Activated T-cell treated with anti-CD3 and anti-CD28 coated beads, Interleukin-2, amount 50 U/mL, for 4 hours (primary cell): ENCODE results near the gene LAMTOR4. TPM values are rescaled to one million over a fixed set of nuclear protein-coding genes. Genes with fewer than 3 reads are reported as not detected.
"Not testable (repeated sequence)": the region's sequence is repeated elsewhere in the genome, so short reads cannot be mapped to it uniquely, and the experiment has no call there.

Source experiments
- ATAC-seq, 2 donors: fragments of 200-7000 bp; cut with Tn5 transposase; one replicate each; pipeline ENCODE4 v1.10.0; 2021
- DNase-seq: peaks from one replicate; pipeline ENCODE4 v3.0.0-alpha.2; 2020
- H3K27me3 Mint-ChIP-seq: one replicate; pipeline ENCODE4 v1.8.0; 2021; ENCODE audit warnings: low read depth, mixed read lengths
- H3K36me3 Mint-ChIP-seq: one replicate; pipeline ENCODE4 v1.8.0; 2022; ENCODE audit warnings: mixed read lengths; ENCODE audit not compliant: insufficient read depth
- H3K4me1 Mint-ChIP-seq: one replicate; pipeline ENCODE4 v1.8.0; 2021; ENCODE audit warnings: low read depth, mixed read lengths
- H3K4me3 Mint-ChIP-seq: one replicate; pipeline ENCODE4 v1.8.0; 2021; ENCODE audit warnings: mild to moderate bottlenecking, moderate library complexity, mixed read lengths
- H3K9me3 Mint-ChIP-seq: one replicate; pipeline ENCODE4 v1.8.0; 2021; ENCODE audit warnings: mixed read lengths
- total RNA-seq, 3 donors: library from RNA; stranded (reverse); gene quantifications; one replicate each; pipeline ENCODE4 v1.2.1, GENCODE V29; 2021

Gene LAMTOR4
- total RNA-seq, 3 donors from 2014 or later = 109 to 119 (median 115) TPM

- H3K36me3 Mint-ChIP-seq = no peaks in the 10 kb centered on the region
- ATAC-seq (no peak), DNase-seq (no peak)
- peaks cover 59% of the 10 kb centered on the region for H3K4me1 Mint-ChIP-seq
- peak overlapping the region; percentile 81 for H3K4me3 Mint-ChIP-seq
- H3K9me3 Mint-ChIP-seq = no peaks in the 10 kb centered on the region
- H3K27me3 Mint-ChIP-seq = peaks cover 17% of the 10 kb centered on the region
Measured at GRCh38 chr7:100169147-100169850, 20.6 kb downstream of the LAMTOR4 start.

- Mint-ChIP-seq H3K9me3 (no peaks in the 10 kb centered on the region), H3K27me3 (peaks cover 17% of the 10 kb centered on the region), H3K36me3 (no peaks in the 10 kb centered on the region), H3K4me3 (peak overlapping the region; percentile 75), H3K4me1 (peaks cover 61% of the 10 kb centered on the region)
- DNase-seq = no peak
- ATAC-seq = no peak
Measured at GRCh38 chr7:100170101-100170897, 21.6 kb downstream of the LAMTOR4 start.

- ATAC-seq (peak; percentile 38 to 39), DNase-seq (no peak)
- no peaks in the 10 kb centered on the region for H3K9me3 Mint-ChIP-seq
- H3K4me1 Mint-ChIP-seq = peaks cover 59% of the 10 kb centered on the region
- H3K36me3 Mint-ChIP-seq = no peaks in the 10 kb centered on the region
- H3K27me3 Mint-ChIP-seq = peaks cover 17% of the 10 kb centered on the region
- peak overlapping the region; percentile 75 for H3K4me3 Mint-ChIP-seq
Measured at GRCh38 chr7:100171087-100171681, 22.5 kb downstream of the LAMTOR4 start.

- no peaks in the 10 kb centered on the region for H3K36me3 Mint-ChIP-seq
- ATAC-seq = peak in 1 of 2 donors; percentile 2
- H3K4me1 Mint-ChIP-seq = peaks cover 57% of the 10 kb centered on the region
- H3K4me3 Mint-ChIP-seq = peak overlapping the region; percentile 73
- no peak for DNase-seq
- H3K9me3 Mint-ChIP-seq = no peaks in the 10 kb centered on the region
- peaks cover 17% of the 10 kb centered on the region for H3K27me3 Mint-ChIP-seq
Measured at GRCh38 chr7:100171840-100172239, 23.1 kb downstream of the LAMTOR4 start.

- Mint-ChIP-seq H3K9me3 (no peaks in the 10 kb centered on the region), H3K4me1 (peaks cover 36% of the 10 kb centered on the region), H3K27me3 (peaks cover 3% of the 10 kb centered on the region), H3K4me3 (no peak overlapping the region), H3K36me3 (no peaks in the 10 kb centered on the region)
- no peak for ATAC-seq
- DNase-seq = no peak
Measured at GRCh38 chr7:100173806-100174495, 25.2 kb downstream of the LAMTOR4 start.

GRCh38 chr7:100174582-100174981 is 25.9 kb downstream of the LAMTOR4 start:
- H3K4me1 Mint-ChIP-seq = peaks cover 30% of the 10 kb centered on the region
- H3K36me3 Mint-ChIP-seq = no peaks in the 10 kb centered on the region
- ATAC-seq (no peak), DNase-seq (no peak)
- H3K9me3 Mint-ChIP-seq = no peaks in the 10 kb centered on the region
- H3K4me3 Mint-ChIP-seq = no peak overlapping the region
- peaks cover 3% of the 10 kb centered on the region for H3K27me3 Mint-ChIP-seq

GRCh38 chr7:100175296-100175935 is 26.7 kb downstream of the LAMTOR4 start:
- peaks cover 3% of the 10 kb centered on the region for H3K27me3 Mint-ChIP-seq
- DNase-seq (no peak), ATAC-seq (no peak)
- H3K36me3 Mint-ChIP-seq = no peaks in the 10 kb centered on the region
- H3K4me1 Mint-ChIP-seq = peaks cover 25% of the 10 kb centered on the region
- no peaks in the 10 kb centered on the region for H3K9me3 Mint-ChIP-seq
- H3K4me3 Mint-ChIP-seq = peak overlapping the region; percentile 9

- H3K27me3 Mint-ChIP-seq = no peaks in the 10 kb centered on the region
- H3K4me3 Mint-ChIP-seq = peak overlapping the region; percentile 77
- H3K36me3 Mint-ChIP-seq = no peaks in the 10 kb centered on the region
- H3K9me3 Mint-ChIP-seq = no peaks in the 10 kb centered on the region
- H3K4me1 Mint-ChIP-seq = peaks cover 27% of the 10 kb centered on the region
- DNase-seq (no peak), ATAC-seq (no peak)
Measured at GRCh38 chr7:100176096-100177044, 27.7 kb downstream of the LAMTOR4 start.

GRCh38 chr7:100177045-100178001 is 28.6 kb downstream of the LAMTOR4 start, which contains the start of the genes GPC2 and STAG3:
Gene GPC2 (minus strand): TSS chr7:100177381. CDS start chr7:100177199, 182 bp downstream.
Gene STAG3 (plus strand): TSS chr7:100177918. CDS start chr7:100180557, 2,639 bp downstream.
- H3K4me3 Mint-ChIP-seq = peak within 1 kb of the TSS; percentile 77
- H3K9me3 Mint-ChIP-seq = no peaks in the 10 kb centered on the region
- peaks cover 33% of the 10 kb centered on the region for H3K4me1 Mint-ChIP-seq
- DNase-seq (peak; percentile 98), ATAC-seq (peak; percentile 92 to 94)
- H3K36me3 Mint-ChIP-seq = no peaks in the 10 kb centered on the region
- H3K27me3 Mint-ChIP-seq = no peaks in the 10 kb centered on the region

- H3K27me3 Mint-ChIP-seq, DNase-seq, ATAC-seq, H3K36me3 Mint-ChIP-seq, H3K9me3 Mint-ChIP-seq, H3K4me3 Mint-ChIP-seq: not testable (repeated sequence)
- H3K4me1 Mint-ChIP-seq = peaks cover 39% of the 10 kb centered on the region
Measured at GRCh38 chr7:100180084-100180483, 31.4 kb downstream of the LAMTOR4 start.

- ATAC-seq, H3K4me3 Mint-ChIP-seq, H3K27me3 Mint-ChIP-seq, H3K36me3 Mint-ChIP-seq, H3K9me3 Mint-ChIP-seq, DNase-seq: not testable (repeated sequence)
- peaks cover 27% of the 10 kb centered on the region for H3K4me1 Mint-ChIP-seq
Measured at GRCh38 chr7:100182616-100183015, 33.9 kb downstream of the LAMTOR4 start.

GRCh38 chr7:100183090-100183489 is 34.4 kb downstream of the LAMTOR4 start:
- not testable (repeated sequence) for H3K36me3 Mint-ChIP-seq, H3K9me3 Mint-ChIP-seq, DNase-seq, H3K4me3 Mint-ChIP-seq, H3K27me3 Mint-ChIP-seq, ATAC-seq
- peaks cover 27% of the 10 kb centered on the region for H3K4me1 Mint-ChIP-seq
